Measurements from ENCODE around the gene NRP2. TPM values are rescaled to one million over a fixed set of nuclear protein-coding genes. Genes with fewer than 3 reads are reported as not detected.

NRP2 gene
- total and polyA plus RNA-seq, 11 donors = 2.0 to 57.5 (median 4.7) TPM

- H3K4me1 ChIP-seq = peaks cover 0 to 39% (median 0%) of the 10 kb centered on the region in 12 donors
- DNase-seq (no peak), ATAC-seq (no peak)
- intact Hi-C loops (cut with DNase I) = no loop called here
- no peaks in the 10 kb centered on the region for H3K9me3 ChIP-seq
- no peak overlapping the region for H3K4me3 ChIP-seq
- no peak for TF ChIP-seq POLR2A (IDR thresholded peaks at IDR 0.05)
- TF ChIP-seq CTCF (IDR thresholded peaks at IDR 0.05) = no peak
- H3K36me3 ChIP-seq = peaks cover 0 to 4% (median 0%) of the 10 kb centered on the region in 9 donors
- H3K27me3 ChIP-seq = no peaks in the 10 kb centered on the region
- WGBS, 4 donors = 91 to 98% (median 94%) methylated on average over 2 of the region's 2 CpGs
- peak overlapping the region in 1 of 12 donors; percentile 93 for H3K27ac ChIP-seq
Observed at GRCh38 chr2:205694256-205694655, 12.0 kb downstream of the NRP2 start.

GRCh38 chr2:205695460-205695991, 13.2 kb downstream of the NRP2 start:
- no peak for TF ChIP-seq POLR2A (IDR thresholded peaks at IDR 0.05)
- no peak for TF ChIP-seq CTCF (IDR thresholded peaks at IDR 0.05)
- no peak overlapping the region for H3K4me3 ChIP-seq
- intact Hi-C loops (cut with DNase I) = no loop called here
- 71 to 79% (median 75%) methylated on average over 3 of the region's 3 CpGs for WGBS, 4 donors
- H3K36me3 ChIP-seq = peaks cover 0 to 4% (median 0%) of the 10 kb centered on the region in 9 donors
- peak overlapping the region in 1 of 12 donors; percentile 93 for H3K27ac ChIP-seq
- no peaks in the 10 kb centered on the region for H3K9me3 ChIP-seq
- peaks cover 0 to 45% (median 1%) of the 10 kb centered on the region in 12 donors for H3K4me1 ChIP-seq
- no peaks in the 10 kb centered on the region for H3K27me3 ChIP-seq
- DNase-seq = no peak
- ATAC-seq = peak in 1 of 4 donors; percentile 19

- no peak for ATAC-seq
- 81 to 87% (median 84%) methylated on average over 11 of the region's 11 CpGs for WGBS, 4 donors
- peaks cover 0 to 54% (median 4%) of the 10 kb centered on the region in 12 donors for H3K4me1 ChIP-seq
Observed at GRCh38 chr2:205696331-205696926, 14.1 kb downstream of the NRP2 start.

More at GRCh38 chr2:205696331-205696926, 14.1 kb downstream of the NRP2 start:
- Histone ChIP-seq H3K36me3 (peaks cover 0 to 4% (median 0%) of the 10 kb centered on the region in 9 donors), H3K9me3 (no peaks in the 10 kb centered on the region), H3K27ac (peak overlapping the region in 1 of 12 donors; percentile 93), H3K27me3 (no peaks in the 10 kb centered on the region), H3K4me3 (no peak overlapping the region)
- intact Hi-C loops (cut with DNase I) = no loop called here
- DNase-seq = no peak
- TF ChIP-seq POLR2A (IDR thresholded peaks at IDR 0.05) (no peak), CTCF (IDR thresholded peaks at IDR 0.05) (peak in 7 of 12 donors; percentile 13 to 35 (median 18))
